GM12865 (cell line): ENCODE results near the gene NMBR.
"Not testable (repeated sequence)": the region's sequence is repeated elsewhere in the genome, so short reads cannot be mapped to it uniquely, and the experiment has no call there.

ENCODE experiments used
- DNase-seq: peaks from one replicate; pipeline ENCODE4 v3.0.0; 2010; ENCODE audit warnings: low read depth
- H3K4me3 ChIP-seq: 2 replicates; pipeline ENCODE4 v1.5.1; 2011; ENCODE audit warnings: mild to moderate bottlenecking, low read depth, low read length, control low read depth
- CTCF ChIP-seq: IDR thresholded peaks from 2 replicates; pipeline ENCODE4 v1.5.1; 2011; ENCODE audit warnings: low read length, control low read depth, low read depth, inconsistent platforms; ENCODE audit not compliant: insufficient read depth; ENCODE audit errors: missing control alignments

NMBR gene

DNA sequence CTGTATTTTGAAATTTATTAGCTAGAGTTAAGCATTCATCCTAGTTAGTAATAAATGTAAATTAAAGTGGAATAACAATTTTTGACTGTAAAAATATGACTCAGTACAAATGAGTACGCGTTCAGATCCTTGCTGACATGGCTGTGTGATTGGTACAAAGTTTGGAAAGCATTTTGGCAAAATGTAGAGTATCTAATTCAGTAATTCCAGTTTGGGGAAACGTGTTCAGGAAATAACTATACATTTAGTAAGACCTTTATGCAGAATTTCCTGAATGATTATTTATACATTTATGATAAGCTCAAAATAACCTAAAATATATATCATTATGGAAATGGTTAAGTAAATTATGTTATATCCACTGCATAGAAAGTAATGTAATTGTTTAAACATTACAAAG is 8.2 kb upstream of the NMBR start:
- no peak for DNase-seq
- no peak overlapping the region for H3K4me3 ChIP-seq
- no peak for TF ChIP-seq CTCF

DNA sequence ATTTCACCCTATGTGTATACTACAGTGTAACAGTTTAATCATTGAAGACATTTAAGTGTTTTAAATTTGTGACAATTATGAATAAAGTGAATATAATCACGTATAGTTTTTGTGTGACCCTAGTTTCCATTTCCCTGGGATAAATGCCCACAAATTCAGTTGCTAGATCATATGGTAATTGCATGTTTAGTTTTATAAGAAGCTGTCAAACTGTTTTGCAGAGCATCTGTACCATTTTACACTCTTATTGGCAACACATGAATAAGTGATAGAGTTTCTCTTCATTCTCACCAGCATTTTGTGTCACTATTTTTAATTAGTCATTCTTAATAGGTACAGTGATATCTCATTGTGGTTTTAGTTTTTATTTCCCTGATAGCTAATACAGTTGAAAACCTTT is 7.4 kb upstream of the NMBR start:
- TF ChIP-seq CTCF, result no peak

GRCh38 chr6:142153196-142153595 is 6.3 kb upstream of the NMBR start:
- no peak overlapping the region for H3K4me3 ChIP-seq
- DNase-seq, result no peak
- TF ChIP-seq CTCF, result no peak

More for the DNA sequence above, 7.4 kb upstream of the NMBR start:
- H3K4me3 ChIP-seq, result no peak overlapping the region
- no peak for DNase-seq

DNA sequence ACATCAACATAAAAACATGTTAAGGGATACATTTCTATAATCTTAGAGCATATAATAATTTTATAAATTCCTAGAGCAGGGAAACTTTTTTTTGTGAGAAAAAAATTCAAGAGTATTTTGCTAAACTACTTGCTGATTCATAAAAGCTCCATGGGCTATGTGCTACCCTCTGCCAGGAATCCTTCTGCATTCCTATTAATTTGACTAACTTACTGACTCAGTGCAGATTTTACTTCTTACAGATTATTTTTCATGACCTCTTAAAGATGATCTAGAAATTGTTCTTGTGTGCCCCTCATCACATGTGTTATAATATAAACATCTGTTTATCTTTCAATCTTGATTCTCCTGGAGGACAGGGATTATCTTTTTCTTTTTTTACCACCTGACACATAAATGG is 5.8 kb upstream of the NMBR start:
- no peak for TF ChIP-seq CTCF
- DNase-seq, result no peak
- H3K4me3 ChIP-seq, result no peak overlapping the region

GRCh38 chr6:142141531-142141930 is 5.4 kb downstream of the NMBR start:
- DNase-seq, result not testable (repeated sequence)

DNA sequence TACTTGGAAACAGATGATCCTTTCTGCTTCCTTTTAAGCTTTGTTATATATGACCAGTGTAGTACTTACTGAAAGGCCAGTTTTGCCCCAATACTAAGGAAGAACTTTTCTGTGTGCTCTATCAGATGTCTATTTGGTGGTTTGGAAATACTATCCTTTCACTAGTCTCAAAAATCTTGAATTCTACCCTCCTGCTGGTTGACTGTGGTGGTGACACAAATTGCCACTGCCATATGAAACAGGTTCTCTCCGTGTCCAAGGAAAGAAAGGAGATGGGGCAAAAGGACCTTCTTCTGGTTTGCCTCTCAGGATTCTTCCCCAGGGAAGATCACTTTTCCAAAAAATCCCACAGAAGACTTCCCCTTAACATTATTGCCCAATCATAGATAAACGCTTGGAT is 8.0 kb downstream of the NMBR start:
- TF ChIP-seq CTCF, result no peak

More at GRCh38 chr6:142141531-142141930, 5.4 kb downstream of the NMBR start:
- H3K4me3 ChIP-seq, result not testable (repeated sequence)

GRCh38 chr6:142132625-142133024 is 14.3 kb downstream of the NMBR start, which contains the start of gene GJE1:
GJE1 (plus strand) TSS chr6:142132925; CDS start chr6:142133159, 234 bp downstream.
- no peak for TF ChIP-seq CTCF
- H3K4me3 ChIP-seq, result no peak within 1 kb of the TSS
- no peak for DNase-seq

More for the DNA sequence above, 8.0 kb downstream of the NMBR start:
- no peak for DNase-seq
- no peak overlapping the region for H3K4me3 ChIP-seq

GRCh38 chr6:142130814-142131213 is 16.1 kb downstream of the NMBR start:
- TF ChIP-seq CTCF, result no peak
- no peak for DNase-seq
- no peak overlapping the region for H3K4me3 ChIP-seq
